CD4-positive, alpha-beta T cell treated with Interleukin-15 for 1 hour (primary cell): Measurements from ENCODE around the gene PLA2R1.
"Not testable (repeated sequence)": the region's sequence is repeated elsewhere in the genome, so short reads cannot be mapped to it uniquely, and the experiment has no call there.

ENCODE experiments used
- DNase-seq: peaks from one replicate; pipeline ENCODE4 v3.0.0-alpha.2; 2020

Gene PLA2R1

GRCh38 chr2:160063271-160063670, 856 bp upstream of the PLA2R1 start:
- DNase-seq: no peak

GRCh38 chr2:160061944-160062291, 497 bp downstream of the PLA2R1 start:
- no peak for DNase-seq

- DNase-seq: no peak
These were observed 882 bp downstream of the PLA2R1 start for GRCh38 chr2:160061533-160061932.

- no peak for DNase-seq
These were observed 2.1 kb downstream of the PLA2R1 start for GRCh38 chr2:160060297-160060696.

GRCh38 chr2:160057356-160057755, 5.1 kb downstream of the PLA2R1 start:
- DNase-seq: no peak

GRCh38 chr2:160055726-160056108, 6.7 kb downstream of the PLA2R1 start:
- DNase-seq: no peak

- DNase-seq: no peak
These were observed 7.3 kb downstream of the PLA2R1 start for GRCh38 chr2:160054984-160055725.

GRCh38 chr2:160053946-160054345, 8.5 kb downstream of the PLA2R1 start:
- no peak for DNase-seq

- DNase-seq: no peak
These were observed 9.9 kb downstream of the PLA2R1 start for GRCh38 chr2:160052531-160052930.

- DNase-seq: no peak
These were observed 11.0 kb downstream of the PLA2R1 start for GRCh38 chr2:160051371-160051800.

GRCh38 chr2:160050147-160050546, 12.3 kb downstream of the PLA2R1 start:
- no peak for DNase-seq

GRCh38 chr2:160045703-160046210, 16.7 kb downstream of the PLA2R1 start:
- no peak for DNase-seq

GRCh38 chr2:160044728-160045127, 17.7 kb downstream of the PLA2R1 start:
- DNase-seq: no peak

- no peak for DNase-seq
These were observed 19.1 kb downstream of the PLA2R1 start for GRCh38 chr2:160043265-160043664.

- no peak for DNase-seq
These were observed 20.4 kb downstream of the PLA2R1 start for GRCh38 chr2:160042054-160042453.

- DNase-seq: no peak
These were observed 21.3 kb downstream of the PLA2R1 start for GRCh38 chr2:160041091-160041490.

- no peak for DNase-seq
These were observed 23.1 kb downstream of the PLA2R1 start for GRCh38 chr2:160039166-160039903.

GRCh38 chr2:160038662-160039061, 23.8 kb downstream of the PLA2R1 start:
- DNase-seq: not testable (repeated sequence)

GRCh38 chr2:160036736-160037135, 25.7 kb downstream of the PLA2R1 start:
- DNase-seq: no peak

GRCh38 chr2:160035125-160035524, 27.3 kb downstream of the PLA2R1 start:
- DNase-seq: no peak

GRCh38 chr2:160034396-160034795, 28.0 kb downstream of the PLA2R1 start:
- no peak for DNase-seq

- no peak for DNase-seq
These were observed 28.6 kb downstream of the PLA2R1 start for GRCh38 chr2:160033732-160034392.

GRCh38 chr2:160029270-160029628, 33.2 kb downstream of the PLA2R1 start:
- DNase-seq: no peak
